Colonic mucosa (tissue), 4 donors: ENCODE data around the gene DHH. TPM values are rescaled to one million over a fixed set of nuclear protein-coding genes. Genes with fewer than 3 reads are reported as not detected.
"Not testable (repeated sequence)": the region's sequence is repeated elsewhere in the genome, so short reads cannot be mapped to it uniquely, and the experiment has no call there.

ENCODE experiments used
- DNase-seq: peaks from one replicate; pipeline ENCODE4 v3.0.0-alpha.2; 2020
- H3K27ac ChIP-seq: fragments of 200-600 bp; one replicate; pipeline ENCODE4 v1.8.0; 2021
- H3K27me3 ChIP-seq: fragments of 200-600 bp; one replicate; pipeline ENCODE4 v1.8.0; 2021
- H3K36me3 ChIP-seq: fragments of 200-600 bp; one replicate; pipeline ENCODE4 v1.8.0; 2021
- H3K4me1 ChIP-seq: fragments of 200-600 bp; one replicate; pipeline ENCODE4 v1.8.0; 2021; ENCODE audit warnings: mild to moderate bottlenecking
- H3K4me3 ChIP-seq: fragments of 200-600 bp; one replicate; pipeline ENCODE4 v1.8.0; 2021
- H3K9ac ChIP-seq, 2 donors: one replicate each; pipeline ENCODE4 v1.7.0; 2013; ENCODE audit warnings: control low read depth in 2 of 2, low read depth in 2 of 2, low read length in 2 of 2
- H3K9me3 ChIP-seq: fragments of 200-600 bp; one replicate; pipeline ENCODE4 v1.8.0; 2021
- CTCF ChIP-seq: fragments of 200-600 bp; IDR thresholded peaks from one replicate; pipeline ENCODE4 v1.8.0; 2022; ENCODE audit warnings: antibody characterized with exemption, mild to moderate bottlenecking
- intact Hi-C: fragments of 100-400 bp; cut with DNase I; formaldehyde crosslinking; loops from one replicate; pipeline ENCODE4 v1.14.1; 2022
- total RNA-seq, 2 donors: library from RNA; stranded (reverse); fragmentation: NEBNext Ultra II Directional in 1 of 2; extraction: Animal tissue kit (Norgen Biotek cat#: 25700) in 1 of 2; gene quantifications; one replicate each; pipeline ENCODE4 v1.2.1, GENCODE V29; 2021
- donor health status: healthy.
- donor health status: DM: no; HTN: no; CAD: no.
- donor health status: DM: no; HTN: no; CAD: no.

Gene DHH
- total RNA-seq, 2 donors from 2014 or later: 0.29 to 0.52 TPM

- no peaks in the 10 kb centered on the region for H3K27me3 ChIP-seq
- intact Hi-C loops: loop anchor here (5.0 to 10.0 kb wide), 2 partner anchors 33 to 60 kb away; no protein-coding TSS in a partner anchor
- H3K9me3 ChIP-seq: no peaks in the 10 kb centered on the region
- no peak overlapping the region for H3K4me3 ChIP-seq
- no peak for TF ChIP-seq CTCF
- peaks cover 4% of the 10 kb centered on the region for H3K4me1 ChIP-seq
- no peak overlapping the region for H3K9ac ChIP-seq
- no peaks in the 10 kb centered on the region for H3K36me3 ChIP-seq
- DNase-seq: no peak
- H3K27ac ChIP-seq: no peak overlapping the region
Measured at GRCh38 chr12:49064767-49065152, 29.8 kb downstream of the DHH start.

GRCh38 chr12:49061916-49062315 lies 32.7 kb downstream of the DHH start:
- not testable (repeated sequence) for H3K9ac ChIP-seq, DNase-seq
- intact Hi-C loops: loop anchor here (5.0 to 10.0 kb wide), 2 partner anchors 35 to 63 kb away; no protein-coding TSS in a partner anchor

GRCh38 chr12:49061157-49061650 lies 33.4 kb downstream of the DHH start:
- H3K36me3 ChIP-seq: no peaks in the 10 kb centered on the region
- intact Hi-C loops: loop anchor here (5.0 to 10.0 kb wide), 2 partner anchors 36 to 64 kb away; no protein-coding TSS in a partner anchor
- no peaks in the 10 kb centered on the region for H3K27me3 ChIP-seq
- no peak for TF ChIP-seq CTCF
- no peaks in the 10 kb centered on the region for H3K9me3 ChIP-seq
- H3K4me3 ChIP-seq: peak overlapping the region; percentile 91
- no peak for DNase-seq
- H3K9ac ChIP-seq: peak overlapping the region; percentile 89 to 100
- peaks cover 21% of the 10 kb centered on the region for H3K4me1 ChIP-seq
- peak overlapping the region; percentile 94 for H3K27ac ChIP-seq

More at GRCh38 chr12:49061916-49062315, 32.7 kb downstream of the DHH start:
- H3K36me3 ChIP-seq, H3K27ac ChIP-seq, H3K9me3 ChIP-seq, H3K27me3 ChIP-seq, H3K4me3 ChIP-seq: not testable (repeated sequence)
- peaks cover 14% of the 10 kb centered on the region for H3K4me1 ChIP-seq

GRCh38 chr12:49060237-49061156 lies 34.1 kb downstream of the DHH start, which contains the start of gene KMT2D:
TSS of gene KMT2D (minus strand) at chr12:49060794. CDS start at chr12:49055324, 5,470 bp downstream.
- peak within 1 kb of the TSS; percentile 94 for H3K27ac ChIP-seq
- DNase-seq: peak; percentile 93
- peak; percentile 12 for TF ChIP-seq CTCF
- H3K9me3 ChIP-seq: no peaks in the 10 kb centered on the region
- peaks cover 22% of the 10 kb centered on the region for H3K4me1 ChIP-seq
- no peaks in the 10 kb centered on the region for H3K36me3 ChIP-seq
- H3K9ac ChIP-seq: peak within 1 kb of the TSS; percentile 97 to 100
- peak within 1 kb of the TSS; percentile 91 for H3K4me3 ChIP-seq
- intact Hi-C loops: loop anchor here (5.0 to 10.0 kb wide), 2 partner anchors 37 to 64 kb away; no protein-coding TSS in a partner anchor
- no peaks in the 10 kb centered on the region for H3K27me3 ChIP-seq

GRCh38 chr12:49059299-49060171 lies 35.1 kb downstream of the DHH start:
- DNase-seq: peak; percentile 43
- Histone ChIP-seq H3K9me3 (no peaks in the 10 kb centered on the region), H3K4me1 (peaks cover 22% of the 10 kb centered on the region), H3K27me3 (no peaks in the 10 kb centered on the region), H3K36me3 (peaks cover 2% of the 10 kb centered on the region), H3K27ac (peak overlapping the region; percentile 94), H3K4me3 (peak overlapping the region; percentile 91), H3K9ac (peak overlapping the region; percentile 97 to 100)
- intact Hi-C loops: loop anchor here (5.0 to 10.0 kb wide), 2 partner anchors 38 to 65 kb away; no protein-coding TSS in a partner anchor
- no peak for TF ChIP-seq CTCF
